ENCODE data around the gene TMA16.

- TF ChIP-seq POLR2AphosphoS5 (IDR thresholded peaks at IDR 0.05): no peak
- TF ChIP-seq, protein P1, sequence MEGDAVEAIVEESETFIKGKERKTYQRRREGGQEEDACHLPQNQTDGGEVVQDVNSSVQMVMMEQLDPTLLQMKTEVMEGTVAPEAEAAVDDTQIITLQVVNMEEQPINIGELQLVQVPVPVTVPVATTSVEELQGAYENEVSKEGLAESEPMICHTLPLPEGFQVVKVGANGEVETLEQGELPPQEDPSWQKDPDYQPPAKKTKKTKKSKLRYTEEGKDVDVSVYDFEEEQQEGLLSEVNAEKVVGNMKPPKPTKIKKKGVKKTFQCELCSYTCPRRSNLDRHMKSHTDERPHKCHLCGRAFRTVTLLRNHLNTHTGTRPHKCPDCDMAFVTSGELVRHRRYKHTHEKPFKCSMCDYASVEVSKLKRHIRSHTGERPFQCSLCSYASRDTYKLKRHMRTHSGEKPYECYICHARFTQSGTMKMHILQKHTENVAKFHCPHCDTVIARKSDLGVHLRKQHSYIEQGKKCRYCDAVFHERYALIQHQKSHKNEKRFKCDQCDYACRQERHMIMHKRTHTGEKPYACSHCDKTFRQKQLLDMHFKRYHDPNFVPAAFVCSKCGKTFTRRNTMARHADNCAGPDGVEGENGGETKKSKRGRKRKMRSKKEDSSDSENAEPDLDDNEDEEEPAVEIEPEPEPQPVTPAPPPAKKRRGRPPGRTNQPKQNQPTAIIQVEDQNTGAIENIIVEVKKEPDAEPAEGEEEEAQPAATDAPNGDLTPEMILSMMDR (IDR thresholded peaks at IDR 0.05): no peak
- no peak for TF ChIP-seq EP300 (IDR thresholded peaks at IDR 0.05)
- no peak for TF ChIP-seq POLR2A (IDR thresholded peaks at IDR 0.05)
Measured at GRCh38 chr4:163540977-163541376, 46.5 kb downstream of the TMA16 start.

Measured in stomach (tissue), 4 donors.